ENCODE data around the gene EEF1G. TPM values are rescaled to one million over a fixed set of nuclear protein-coding genes. Genes with fewer than 3 reads are reported as not detected.

Gene EEF1G
- total RNA-seq, 1 donor from 2014 or later = 1,747 TPM

DNA sequence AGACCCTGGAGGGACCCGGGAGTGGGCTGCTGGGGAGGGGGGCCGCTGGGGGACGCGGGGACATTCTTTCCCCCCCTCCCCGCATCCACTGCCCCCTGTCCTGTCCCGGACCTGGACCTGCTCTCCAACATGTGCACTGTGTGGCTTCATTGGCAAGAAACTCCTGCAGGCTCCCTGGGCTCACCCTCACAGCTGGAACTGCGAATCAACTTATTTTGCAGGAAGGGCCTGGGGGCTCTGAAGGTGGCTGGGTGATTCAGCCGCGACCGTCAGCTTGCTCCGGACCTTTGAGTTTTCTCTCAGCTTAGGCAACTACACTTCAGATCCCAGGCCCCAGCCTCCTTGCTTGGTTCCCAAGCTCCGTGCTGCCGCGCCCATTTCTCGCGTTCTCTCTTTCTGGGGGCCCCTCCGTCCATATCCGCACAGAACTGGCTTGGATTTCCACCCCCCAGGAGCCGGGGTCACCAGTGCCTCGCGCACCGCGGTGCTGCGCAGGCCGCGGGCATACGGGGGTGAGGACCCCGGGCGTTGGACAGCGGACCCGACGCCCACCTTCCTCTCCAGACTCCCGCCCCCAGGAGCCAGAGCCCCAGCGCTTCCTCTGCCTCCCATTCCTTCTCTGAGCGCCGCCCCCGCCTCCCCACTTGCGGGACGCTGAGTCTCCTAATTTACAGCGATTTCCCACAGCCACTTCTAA is 26.6 kb downstream of the EEF1G start:
- Mint-ChIP-seq H3K9me3 (no peaks in the 10 kb centered on the region), H3K27ac (peak overlapping the region; percentile 95), H3K4me1 (peaks cover 65% of the 10 kb centered on the region), H3K27me3 (ENCODE audit: low read depth) (no peaks in the 10 kb centered on the region), H3K36me3 (no peaks in the 10 kb centered on the region), H3K4me3 (peak overlapping the region; percentile 84)
- peak in 1 of 2 experiments; percentile 52 for DNase-seq (ENCODE audit: low spot score in 2 of 2, unreplicated experiment in 2 of 2)
- TF ChIP-seq, protein P1, sequence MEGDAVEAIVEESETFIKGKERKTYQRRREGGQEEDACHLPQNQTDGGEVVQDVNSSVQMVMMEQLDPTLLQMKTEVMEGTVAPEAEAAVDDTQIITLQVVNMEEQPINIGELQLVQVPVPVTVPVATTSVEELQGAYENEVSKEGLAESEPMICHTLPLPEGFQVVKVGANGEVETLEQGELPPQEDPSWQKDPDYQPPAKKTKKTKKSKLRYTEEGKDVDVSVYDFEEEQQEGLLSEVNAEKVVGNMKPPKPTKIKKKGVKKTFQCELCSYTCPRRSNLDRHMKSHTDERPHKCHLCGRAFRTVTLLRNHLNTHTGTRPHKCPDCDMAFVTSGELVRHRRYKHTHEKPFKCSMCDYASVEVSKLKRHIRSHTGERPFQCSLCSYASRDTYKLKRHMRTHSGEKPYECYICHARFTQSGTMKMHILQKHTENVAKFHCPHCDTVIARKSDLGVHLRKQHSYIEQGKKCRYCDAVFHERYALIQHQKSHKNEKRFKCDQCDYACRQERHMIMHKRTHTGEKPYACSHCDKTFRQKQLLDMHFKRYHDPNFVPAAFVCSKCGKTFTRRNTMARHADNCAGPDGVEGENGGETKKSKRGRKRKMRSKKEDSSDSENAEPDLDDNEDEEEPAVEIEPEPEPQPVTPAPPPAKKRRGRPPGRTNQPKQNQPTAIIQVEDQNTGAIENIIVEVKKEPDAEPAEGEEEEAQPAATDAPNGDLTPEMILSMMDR (IDR thresholded peaks at IDR 0.05; ENCODE audit: unreplicated experiment) = no peak

DNA sequence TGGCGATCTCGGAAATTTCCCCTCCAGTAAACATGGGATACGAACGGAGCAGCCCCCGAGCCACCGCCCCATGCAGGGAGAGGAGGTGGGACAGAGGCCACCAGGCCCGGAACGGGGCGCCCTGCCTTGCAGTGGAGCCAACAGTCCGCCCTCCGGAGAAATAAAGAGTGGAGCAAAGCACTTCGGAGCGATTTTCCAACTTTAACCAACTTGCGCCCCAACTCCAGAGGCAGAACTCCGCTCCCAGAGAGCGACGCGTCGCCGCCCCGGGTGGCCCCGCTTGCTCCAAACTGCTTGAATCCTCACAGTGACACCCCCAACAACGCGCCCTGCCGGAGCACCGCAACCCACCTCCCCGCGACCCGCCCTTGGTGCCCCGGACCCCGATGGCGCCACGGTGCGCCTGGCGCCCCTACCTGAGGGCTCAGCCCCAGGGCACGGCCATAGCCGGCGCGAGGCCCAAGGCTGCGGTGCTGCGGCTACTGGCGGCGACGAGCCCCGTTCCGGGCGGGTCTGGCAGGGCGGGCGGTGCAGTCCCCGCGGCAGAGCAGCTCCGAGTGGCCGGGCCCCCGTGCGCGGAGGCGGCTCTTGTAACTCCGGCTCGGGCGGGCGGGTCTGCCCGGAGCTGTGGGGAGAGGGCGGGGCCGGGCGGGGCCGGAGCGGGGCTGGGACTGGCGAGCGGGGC is 27.3 kb downstream of the EEF1G start, which contains the start of gene AHNAK:
Gene AHNAK, minus strand, starts transcription at position 563 of the 685 bp plus-strand sequence. CDS start 10,708 bp downstream, outside the sequence.
- H3K9me3 Mint-ChIP-seq = no peaks in the 10 kb centered on the region
- H3K4me1 Mint-ChIP-seq = peaks cover 65% of the 10 kb centered on the region
- H3K4me3 Mint-ChIP-seq = peak within 1 kb of the TSS; percentile 97
- DNase-seq (ENCODE audit: low spot score in 2 of 2, unreplicated experiment in 2 of 2) = peak; percentile 66 to 82
- H3K27me3 Mint-ChIP-seq (ENCODE audit: low read depth) = no peaks in the 10 kb centered on the region
- TF ChIP-seq, protein P1 (IDR thresholded peaks at IDR 0.05; ENCODE audit: unreplicated experiment) = no peak
- H3K27ac Mint-ChIP-seq = peak within 1 kb of the TSS; percentile 99
- H3K36me3 Mint-ChIP-seq = no peaks in the 10 kb centered on the region

DNA sequence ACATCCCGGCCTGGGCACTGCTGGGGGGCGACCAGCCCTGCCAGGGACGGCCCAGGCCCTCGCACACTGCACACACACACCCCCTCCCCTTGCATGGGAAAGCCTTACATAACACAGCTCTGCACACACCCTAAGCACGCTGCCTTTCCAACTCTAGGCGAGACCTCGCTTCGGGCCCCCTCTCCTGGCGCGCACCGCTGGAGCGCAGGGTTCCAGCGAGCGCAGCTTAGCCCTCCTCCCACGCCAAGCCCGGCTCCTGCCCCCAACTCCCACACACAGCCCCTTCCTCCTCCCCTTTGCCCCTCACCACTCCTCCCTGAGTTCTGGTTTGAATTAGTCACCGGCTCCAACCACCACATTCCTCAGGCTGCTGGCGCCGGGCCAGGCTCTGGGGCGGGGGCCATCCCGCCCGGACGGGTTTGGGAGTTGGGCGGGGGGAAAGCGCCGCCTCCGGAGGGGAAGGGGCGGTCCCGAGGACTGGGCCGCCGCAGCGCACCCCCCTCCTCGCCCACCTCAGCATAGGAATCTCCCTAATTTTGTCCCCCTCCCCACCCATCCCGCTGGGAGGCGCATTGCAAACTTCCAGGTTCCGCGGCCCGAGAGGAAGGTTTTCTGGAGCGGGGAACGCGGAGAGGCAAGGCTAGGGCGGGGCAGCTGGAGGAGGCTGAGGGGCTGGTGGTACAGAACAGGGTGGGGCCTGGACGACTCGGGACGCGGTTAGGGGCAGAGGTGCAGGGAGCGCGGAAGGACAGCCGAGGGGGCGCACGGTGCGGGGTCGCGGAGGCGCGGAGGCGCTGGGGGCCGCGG is 28.1 kb downstream of the EEF1G start:
- Mint-ChIP-seq H3K4me1 (peaks cover 68% of the 10 kb centered on the region), H3K36me3 (no peaks in the 10 kb centered on the region), H3K27me3 (ENCODE audit: low read depth) (no peaks in the 10 kb centered on the region), H3K27ac (peak overlapping the region; percentile 99), H3K9me3 (no peaks in the 10 kb centered on the region), H3K4me3 (peak overlapping the region; percentile 97)
- TF ChIP-seq, protein P1 (IDR thresholded peaks at IDR 0.05; ENCODE audit: unreplicated experiment) = no peak
- DNase-seq (ENCODE audit: low spot score in 2 of 2, unreplicated experiment in 2 of 2) = peak; percentile 96 to 98

DNA sequence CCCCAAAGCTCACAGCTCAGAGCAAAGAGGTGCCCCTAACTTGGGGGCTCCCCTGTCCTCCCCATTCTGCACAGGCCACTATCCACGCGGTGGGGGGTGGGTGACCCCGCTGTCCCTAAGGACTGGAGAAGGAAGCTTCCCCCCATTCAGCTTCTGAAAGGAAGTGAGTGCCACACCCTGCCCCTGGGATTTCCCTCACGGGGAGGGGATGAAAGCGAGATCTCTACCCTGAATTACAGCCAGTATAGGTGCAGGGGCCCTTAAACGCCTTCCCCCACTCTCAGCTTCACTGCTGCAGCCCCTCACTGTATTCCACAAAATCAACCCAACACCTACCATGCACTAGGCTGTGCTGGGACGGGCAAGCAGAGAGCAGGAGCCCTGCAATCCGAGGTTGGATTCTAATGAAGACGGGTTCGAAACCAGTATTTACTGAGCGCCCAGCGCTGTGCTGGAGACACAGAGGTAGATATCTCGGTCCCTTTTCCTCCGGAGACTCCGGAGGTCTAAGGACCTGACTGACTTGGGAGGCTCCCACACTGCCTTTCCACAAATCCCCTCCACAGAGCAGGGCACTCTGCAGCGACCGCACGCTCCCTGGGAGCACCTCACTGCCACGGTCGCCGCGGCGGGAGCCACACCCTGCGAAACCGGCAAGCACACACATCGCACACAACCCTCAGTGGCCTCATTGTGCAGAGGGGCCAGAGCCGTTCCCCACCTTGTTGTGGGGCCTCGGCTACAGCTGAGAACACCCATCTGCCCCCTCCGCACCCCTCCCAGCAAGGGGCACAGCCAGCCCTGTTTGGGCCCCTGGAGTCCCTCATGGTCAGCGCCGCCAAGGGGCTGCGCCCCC is 28.9 kb downstream of the EEF1G start:
- Mint-ChIP-seq H3K36me3 (no peaks in the 10 kb centered on the region), H3K9me3 (no peaks in the 10 kb centered on the region), H3K27me3 (ENCODE audit: low read depth) (no peaks in the 10 kb centered on the region), H3K27ac (peak overlapping the region; percentile 99), H3K4me1 (peaks cover 70% of the 10 kb centered on the region), H3K4me3 (peak overlapping the region; percentile 97)
- TF ChIP-seq, protein P1 (IDR thresholded peaks at IDR 0.05; ENCODE audit: unreplicated experiment) = no peak
- peak in 1 of 2 experiments; percentile 60 for DNase-seq (ENCODE audit: low spot score in 2 of 2, unreplicated experiment in 2 of 2)

Data from mesothelial cell of epicardium (in vitro differentiated cells).